Esophagus muscularis mucosa (tissue), 4 donors: ENCODE results near the gene G0S2. TPM values are rescaled to one million over a fixed set of nuclear protein-coding genes. Genes with fewer than 3 reads are reported as not detected.
"Not testable (repeated sequence)": the region's sequence is repeated elsewhere in the genome, so short reads cannot be mapped to it uniquely, and the experiment has no call there.

Experiments used
- DNase-seq: peaks from one replicate; pipeline ENCODE4 v3.0.0-alpha.2; 2017; ENCODE audit errors: extremely low spot score
- H3K27ac ChIP-seq, 4 donors: fragments of 200-600 bp; sonication (generic); replicated peaks in 1 of 4; 1 replicate in 3 of 4; 2 replicates in 1 of 4; pipeline ENCODE4 v1.5.1; 2016 to 2019; ENCODE audit warnings: mild to moderate bottlenecking in 1 of 4
- H3K27me3 ChIP-seq, 4 donors: fragments of 200-600 bp; sonication (generic); one replicate each; pipeline versions ENCODE4 v1.5.1 to v1.6.0; 2016 to 2019
- H3K36me3 ChIP-seq, 4 donors: fragments of 200-600 bp; sonication (generic); one replicate each; pipeline ENCODE4 v1.5.1; 2016 to 2019
- H3K4me1 ChIP-seq, 4 donors: fragments of 200-600 bp; sonication (generic); one replicate each; pipeline ENCODE4 v1.5.1; 2016 to 2019
- H3K4me3 ChIP-seq, 4 donors: fragments of 200-600 bp; sonication (generic); 1 replicate in 2 of 4; 2 replicates in 2 of 4; pipeline ENCODE4 v1.5.1; 2016 to 2019; ENCODE audit warnings: mild to moderate bottlenecking in 4 of 4, moderate library complexity in 1 of 4
- H3K9me3 ChIP-seq, 4 donors: fragments of 200-600 bp; sonication (generic); 1 replicate in 3 of 4; 2 replicates in 1 of 4; pipeline ENCODE4 v1.5.1; 2016 to 2019
- CTCF ChIP-seq, 3 experiments: fragments of 200-600 bp in 2 of 3; fragments of 450-650 bp in 1 of 3; sonication (generic) in 2 of 3; IDR thresholded peaks; one replicate each; pipeline ENCODE4 v1.5.1; 2017 to 2019; ENCODE audit warnings: antibody characterized with exemption in 3 of 3, mild to moderate bottlenecking in 2 of 3, moderate library complexity in 1 of 3
- EP300 ChIP-seq: sonication (generic); formaldehyde crosslinking; IDR thresholded peaks from one replicate; pipeline ENCODE4 v1.6.1; 2017; ENCODE audit warnings: antibody characterized with exemption
- POLR2A ChIP-seq: fragments of 450-650 bp; IDR thresholded peaks from one replicate; pipeline ENCODE4 v1.6.1; 2017; ENCODE audit warnings: antibody characterized with exemption, moderate library complexity, mild to moderate bottlenecking, low read depth
- POLR2AphosphoS5 ChIP-seq, 2 donors: sonication (generic); formaldehyde crosslinking; IDR thresholded peaks; one replicate each; pipeline ENCODE4 v1.6.1; 2017; ENCODE audit warnings: antibody characterized with exemption in 2 of 2
- WGBS: methylation state at CpG from one replicate; pipeline ENCODE4 v1.1.5; 2018; 5-methylcytosine and 5-hydroxymethylcytosine counted together
- intact Hi-C: fragments of 100-400 bp; cut with DNase I; formaldehyde crosslinking; loops from one replicate; pipeline ENCODE4 v1.15.1; 2023
- total RNA-seq, 4 donors: library from RNA; depleted of rRNA; stranded (reverse); fragments of >200 nt; gene quantifications; one replicate each; pipeline versions ENCODE4 v1.1.0 to v1.2.1, GENCODE V29; 2016

The G0S2 gene
- total RNA-seq, 4 donors from 2014 or later, result 4.9 to 28.5 (median 17.4) TPM

- Histone ChIP-seq H3K9me3 (no peaks in the 10 kb centered on the region), H3K4me1 (peaks cover 0 to 7% (median 0%) of the 10 kb centered on the region in 4 donors), H3K4me3 (no peak overlapping the region), H3K36me3 (no peaks in the 10 kb centered on the region), H3K27me3 (no peaks in the 10 kb centered on the region), H3K27ac (no peak overlapping the region)
- intact Hi-C loops, result loop anchor here (5.0 kb wide), 1 partner anchor 56 kb away; no protein-coding TSS in a partner anchor
- TF ChIP-seq POLR2AphosphoS5 (IDR thresholded peaks at IDR 0.05) (no peak), POLR2A (no peak), CTCF (IDR thresholded peaks at IDR 0.05) (no peak)
- no peak for DNase-seq
- WGBS, result 74% methylated on average over 3 of the region's 3 CpGs
Observed at GRCh38 chr1:209691237-209691636, 16.0 kb downstream of the G0S2 start.

- no peak for DNase-seq
Observed at GRCh38 chr1:209692296-209692695, 17.1 kb downstream of the G0S2 start.

GRCh38 chr1:209692745-209693504, 17.7 kb downstream of the G0S2 start:
- no peaks in the 10 kb centered on the region for H3K27me3 ChIP-seq
- H3K4me3 ChIP-seq, result no peak overlapping the region
- TF ChIP-seq CTCF (IDR thresholded peaks at IDR 0.05), result peak; percentile 78 to 81 (median 80)
- no peak for TF ChIP-seq EP300
- TF ChIP-seq POLR2AphosphoS5 (IDR thresholded peaks at IDR 0.05), result no peak
- no peak for TF ChIP-seq POLR2A
- WGBS, result 0% methylated on average over 3 of the region's 3 CpGs
- H3K4me1 ChIP-seq, result peaks cover 0 to 7% (median 0%) of the 10 kb centered on the region in 4 donors
- H3K27ac ChIP-seq, result no peak overlapping the region
- intact Hi-C loops, result loop anchor here (2.0 to 5.0 kb wide), 2 partner anchors 54 to 116 kb away; no protein-coding TSS in a partner anchor
- no peaks in the 10 kb centered on the region for H3K9me3 ChIP-seq
- H3K36me3 ChIP-seq, result no peaks in the 10 kb centered on the region
- no peak for DNase-seq

More at GRCh38 chr1:209692296-209692695, 17.1 kb downstream of the G0S2 start:
- 67% methylated on average over 4 of the region's 4 CpGs for WGBS
- TF ChIP-seq EP300, result no peak
- no peak for TF ChIP-seq POLR2A
- H3K36me3 ChIP-seq, result no peaks in the 10 kb centered on the region
- H3K4me1 ChIP-seq, result peaks cover 0 to 7% (median 0%) of the 10 kb centered on the region in 4 donors
- no peaks in the 10 kb centered on the region for H3K9me3 ChIP-seq
- no peaks in the 10 kb centered on the region for H3K27me3 ChIP-seq
- H3K4me3 ChIP-seq, result no peak overlapping the region
- intact Hi-C loops, result loop anchor here (2.0 to 5.0 kb wide), 2 partner anchors 55 to 115 kb away; no protein-coding TSS in a partner anchor
- H3K27ac ChIP-seq, result no peak overlapping the region

GRCh38 chr1:209696673-209697072, 21.5 kb downstream of the G0S2 start:
- TF ChIP-seq EP300, result no peak
- TF ChIP-seq POLR2A, result no peak
- TF ChIP-seq POLR2AphosphoS5 (IDR thresholded peaks at IDR 0.05), result no peak
- TF ChIP-seq CTCF (IDR thresholded peaks at IDR 0.05), result no peak
- Histone ChIP-seq H3K27ac (no peak overlapping the region), H3K4me1 (peaks cover 0 to 7% (median 0%) of the 10 kb centered on the region in 4 donors), H3K4me3 (no peak overlapping the region), H3K9me3 (no peaks in the 10 kb centered on the region), H3K36me3 (no peaks in the 10 kb centered on the region), H3K27me3 (peaks cover 0 to 3% (median 0%) of the 10 kb centered on the region in 4 donors)
- intact Hi-C loops, result no loop called here
- no peak for DNase-seq

- no peaks in the 10 kb centered on the region for H3K36me3 ChIP-seq
- no peak overlapping the region for H3K27ac ChIP-seq
- intact Hi-C loops, result no loop called here
- H3K27me3 ChIP-seq, result peaks cover 0 to 3% (median 0%) of the 10 kb centered on the region in 4 donors
- H3K9me3 ChIP-seq, result no peaks in the 10 kb centered on the region
- WGBS, result 96% methylated on average over 3 of the region's 3 CpGs
- TF ChIP-seq EP300, result no peak
- no peak for DNase-seq
- H3K4me3 ChIP-seq, result no peak overlapping the region
- peaks cover 0 to 7% (median 0%) of the 10 kb centered on the region in 4 donors for H3K4me1 ChIP-seq
Observed at GRCh38 chr1:209697126-209697525, 21.9 kb downstream of the G0S2 start.

- not testable (repeated sequence) for H3K4me1 ChIP-seq
Observed at GRCh38 chr1:209700686-209701085, 25.5 kb downstream of the G0S2 start.

More at GRCh38 chr1:209700686-209701085, 25.5 kb downstream of the G0S2 start:
- intact Hi-C loops, H3K27ac ChIP-seq, H3K9me3 ChIP-seq, H3K4me3 ChIP-seq, H3K27me3 ChIP-seq, H3K36me3 ChIP-seq, DNase-seq: not testable (repeated sequence)
